Suprapubic skin (tissue), 4 donors: ENCODE measurements around the gene FBXO42. TPM values are rescaled to one million over a fixed set of nuclear protein-coding genes. Genes with fewer than 3 reads are reported as not detected.
"Not testable (repeated sequence)": the region's sequence is repeated elsewhere in the genome, so short reads cannot be mapped to it uniquely, and the experiment has no call there.

Experiments used
- DNase-seq, 2 donors: peaks; one replicate each; pipeline ENCODE4 v3.0.0-alpha.2; 2019; ENCODE audit warnings: low spot score in 2 of 2
- H3K27ac ChIP-seq: fragments of 200-600 bp; sonication (generic); one replicate; pipeline ENCODE4 v1.5.1; 2019
- H3K27me3 ChIP-seq: fragments of 200-600 bp; sonication (generic); one replicate; pipeline ENCODE4 v1.5.1; 2019
- H3K36me3 ChIP-seq: fragments of 200-600 bp; sonication (generic); one replicate; pipeline ENCODE4 v1.5.1; 2019
- H3K4me1 ChIP-seq: fragments of 200-600 bp; sonication (generic); one replicate; pipeline ENCODE4 v1.5.1; 2019
- H3K4me3 ChIP-seq: fragments of 200-600 bp; sonication (generic); one replicate; pipeline ENCODE4 v1.5.1; 2019; ENCODE audit warnings: mild to moderate bottlenecking
- H3K9me3 ChIP-seq: fragments of 200-600 bp; sonication (generic); one replicate; pipeline ENCODE4 v1.5.1; 2019
- CTCF ChIP-seq, 2 donors: fragments of 200-600 bp in 1 of 2; fragments of 450-650 bp in 1 of 2; sonication (generic) in 1 of 2; IDR thresholded peaks; one replicate each; pipeline ENCODE4 v1.5.1; 2016 to 2019; ENCODE audit warnings: antibody characterized with exemption in 2 of 2, mild to moderate bottlenecking in 1 of 2, moderate library complexity in 1 of 2
- EP300 ChIP-seq: sonication (generic); formaldehyde crosslinking; IDR thresholded peaks from one replicate; pipeline ENCODE4 v1.6.1; 2017; ENCODE audit warnings: antibody characterized with exemption
- POLR2A ChIP-seq, 2 donors: fragments of 450-650 bp; IDR thresholded peaks; one replicate each; pipeline ENCODE4 v1.6.1; 2017; ENCODE audit warnings: antibody characterized with exemption in 2 of 2, mild to moderate bottlenecking in 2 of 2, moderate library complexity in 2 of 2
- POLR2AphosphoS5 ChIP-seq, 3 donors: sonication (generic); formaldehyde crosslinking; IDR thresholded peaks; one replicate each; pipeline ENCODE4 v1.6.1; 2017; ENCODE audit warnings: antibody characterized with exemption in 3 of 3
- WGBS: methylation state at CpG from one replicate; pipeline ENCODE4 v1.1.5; 2018; 5-methylcytosine and 5-hydroxymethylcytosine counted together
- total RNA-seq, 4 donors: library from RNA; depleted of rRNA; stranded (reverse); fragments of >200 nt; gene quantifications; one replicate each; pipeline ENCODE4 v1.1.0, GENCODE V29; 2016

The FBXO42 gene
- total RNA-seq, 4 donors from 2014 or later: 51.1 to 61.4 (median 55.5) TPM

GRCh38 chr1:16266411-16267118 lies 85.7 kb downstream of the FBXO42 start:
- H3K27ac ChIP-seq: no peak overlapping the region
- DNase-seq: no peak
- H3K27me3 ChIP-seq: no peaks in the 10 kb centered on the region
- no peak for TF ChIP-seq POLR2A (IDR thresholded peaks at IDR 0.05)
- no peak for TF ChIP-seq EP300
- no peak for TF ChIP-seq POLR2AphosphoS5 (IDR thresholded peaks at IDR 0.05)
- no peak for TF ChIP-seq CTCF (IDR thresholded peaks at IDR 0.05)
- H3K36me3 ChIP-seq: peaks cover 3% of the 10 kb centered on the region
- H3K4me3 ChIP-seq: no peak overlapping the region
- WGBS: 81% methylated on average over 4 of the region's 4 CpGs
- peaks cover 17% of the 10 kb centered on the region for H3K4me1 ChIP-seq
- no peaks in the 10 kb centered on the region for H3K9me3 ChIP-seq

- DNase-seq: no peak
- H3K4me1 ChIP-seq: peaks cover 4% of the 10 kb centered on the region
- H3K27ac ChIP-seq: no peak overlapping the region
- TF ChIP-seq CTCF (IDR thresholded peaks at IDR 0.05) (no peak), POLR2AphosphoS5 (IDR thresholded peaks at IDR 0.05) (no peak), EP300 (no peak)
- no peaks in the 10 kb centered on the region for H3K9me3 ChIP-seq
- no peak overlapping the region for H3K4me3 ChIP-seq
- H3K36me3 ChIP-seq: no peaks in the 10 kb centered on the region
- WGBS: 63% methylated on average over 1 of the region's 1 CpG
- H3K27me3 ChIP-seq: no peaks in the 10 kb centered on the region
Measured at GRCh38 chr1:16262067-16262466, 90.2 kb downstream of the FBXO42 start.

GRCh38 chr1:16260814-16261213 lies 91.5 kb downstream of the FBXO42 start:
- WGBS: 93% methylated on average over 1 of the region's 1 CpG
- H3K9me3 ChIP-seq: no peaks in the 10 kb centered on the region
- H3K4me1 ChIP-seq: no peaks in the 10 kb centered on the region
- DNase-seq: no peak
- H3K36me3 ChIP-seq: peaks cover 3% of the 10 kb centered on the region
- H3K4me3 ChIP-seq: no peak overlapping the region
- H3K27ac ChIP-seq: no peak overlapping the region
- no peak for TF ChIP-seq POLR2AphosphoS5 (IDR thresholded peaks at IDR 0.05)
- no peak for TF ChIP-seq EP300
- TF ChIP-seq CTCF (IDR thresholded peaks at IDR 0.05): no peak
- no peak for TF ChIP-seq POLR2A (IDR thresholded peaks at IDR 0.05)
- H3K27me3 ChIP-seq: no peaks in the 10 kb centered on the region

- Histone ChIP-seq H3K4me1 (peaks cover under 1% of the 10 kb centered on the region), H3K27ac (no peak overlapping the region), H3K4me3 (no peak overlapping the region), H3K27me3 (no peaks in the 10 kb centered on the region), H3K36me3 (peaks cover 23% of the 10 kb centered on the region), H3K9me3 (no peaks in the 10 kb centered on the region)
- no peak for TF ChIP-seq EP300
- TF ChIP-seq CTCF (IDR thresholded peaks at IDR 0.05): no peak
- TF ChIP-seq POLR2AphosphoS5 (IDR thresholded peaks at IDR 0.05): no peak
- TF ChIP-seq POLR2A (IDR thresholded peaks at IDR 0.05): no peak
- 98% methylated on average over 9 of the region's 9 CpGs for WGBS
- no peak for DNase-seq
Measured at GRCh38 chr1:16258591-16259135, 93.6 kb downstream of the FBXO42 start.

GRCh38 chr1:16257968-16258367 lies 94.3 kb downstream of the FBXO42 start:
- peaks cover 7% of the 10 kb centered on the region for H3K4me1 ChIP-seq
- TF ChIP-seq POLR2A (IDR thresholded peaks at IDR 0.05) (no peak), EP300 (no peak), CTCF (IDR thresholded peaks at IDR 0.05) (no peak), POLR2AphosphoS5 (IDR thresholded peaks at IDR 0.05) (no peak)
- no peaks in the 10 kb centered on the region for H3K27me3 ChIP-seq
- no peaks in the 10 kb centered on the region for H3K9me3 ChIP-seq
- H3K36me3 ChIP-seq: peaks cover 28% of the 10 kb centered on the region
- no peak overlapping the region for H3K4me3 ChIP-seq
- 91% methylated on average over 3 of the region's 3 CpGs for WGBS
- DNase-seq: no peak
- H3K27ac ChIP-seq: no peak overlapping the region

GRCh38 chr1:16257556-16257955 lies 94.7 kb downstream of the FBXO42 start:
- H3K27ac ChIP-seq, H3K4me1 ChIP-seq, H3K9me3 ChIP-seq, H3K27me3 ChIP-seq, DNase-seq, H3K4me3 ChIP-seq: not testable (repeated sequence)
- WGBS: 99% methylated on average over 3 of the region's 3 CpGs
- peaks cover 28% of the 10 kb centered on the region for H3K36me3 ChIP-seq
